Parathyroid adenoma (tissue), 2 donors: ENCODE results near the gene MYO18B.

Experiments
- H2AFZ ChIP-seq: fragments of 300-600 bp; sonication (generic); one replicate; pipeline ENCODE4 v1.7.0; 2017; ENCODE audit warnings: antibody characterized with exemption, mild to moderate bottlenecking
- H3K27ac ChIP-seq: fragments of 300-600 bp; sonication (generic); one replicate; pipeline ENCODE4 v1.7.0; 2017
- H3K27me3 ChIP-seq: fragments of 300-600 bp; sonication (generic); one replicate; pipeline ENCODE4 v1.7.0; 2017; ENCODE audit warnings: low read length; ENCODE audit not compliant: control insufficient read depth, insufficient read depth
- H3K36me3 ChIP-seq: fragments of 300-600 bp; sonication (generic); one replicate; pipeline ENCODE4 v1.7.0; 2017; ENCODE audit warnings: low read length; ENCODE audit not compliant: control insufficient read depth, insufficient read depth
- H3K4me1 ChIP-seq: fragments of 300-600 bp; sonication (generic); one replicate; pipeline ENCODE4 v1.7.0; 2017; ENCODE audit warnings: control low read depth
- H3K4me2 ChIP-seq: fragments of 300-600 bp; sonication (generic); one replicate; pipeline ENCODE4 v1.7.0; 2017; ENCODE audit warnings: low read length
- H3K4me3 ChIP-seq: fragments of 300-600 bp; sonication (generic); one replicate; pipeline ENCODE4 v1.7.0; 2017; ENCODE audit warnings: low read depth, low read length
- H3K79me2 ChIP-seq: fragments of 300-600 bp; sonication (generic); one replicate; pipeline ENCODE4 v1.7.0; 2017; ENCODE audit warnings: control low read depth
- H3K9ac ChIP-seq: fragments of 300-600 bp; sonication (generic); one replicate; pipeline ENCODE4 v1.7.0; 2017; ENCODE audit warnings: mild to moderate bottlenecking
- H3K9me3 ChIP-seq: fragments of 300-600 bp; sonication (generic); one replicate; pipeline ENCODE4 v1.7.0; 2017; ENCODE audit warnings: low read length; ENCODE audit not compliant: control insufficient read depth
- CTCF ChIP-seq: fragments of 300-600 bp; sonication (generic); IDR thresholded peaks from one replicate; pipeline ENCODE4 v1.7.0; 2017; ENCODE audit warnings: antibody characterized with exemption, mild to moderate bottlenecking
- donor health status: primary hyperparathyroidism.

The MYO18B gene

GRCh38 chr22:25930788-25931310, 188.9 kb downstream of the MYO18B start:
- H3K27ac ChIP-seq: no peak overlapping the region
- H3K9ac ChIP-seq: no peak overlapping the region
- no peaks in the 10 kb centered on the region for H3K9me3 ChIP-seq
- no peaks in the 10 kb centered on the region for H3K36me3 ChIP-seq
- no peak overlapping the region for H3K4me3 ChIP-seq
- H3K4me2 ChIP-seq: no peak overlapping the region
- no peak overlapping the region for H2AFZ ChIP-seq
- H3K27me3 ChIP-seq: no peaks in the 10 kb centered on the region
- H3K4me1 ChIP-seq: no peaks in the 10 kb centered on the region
- no peaks in the 10 kb centered on the region for H3K79me2 ChIP-seq
- no peak for TF ChIP-seq CTCF

DNA sequence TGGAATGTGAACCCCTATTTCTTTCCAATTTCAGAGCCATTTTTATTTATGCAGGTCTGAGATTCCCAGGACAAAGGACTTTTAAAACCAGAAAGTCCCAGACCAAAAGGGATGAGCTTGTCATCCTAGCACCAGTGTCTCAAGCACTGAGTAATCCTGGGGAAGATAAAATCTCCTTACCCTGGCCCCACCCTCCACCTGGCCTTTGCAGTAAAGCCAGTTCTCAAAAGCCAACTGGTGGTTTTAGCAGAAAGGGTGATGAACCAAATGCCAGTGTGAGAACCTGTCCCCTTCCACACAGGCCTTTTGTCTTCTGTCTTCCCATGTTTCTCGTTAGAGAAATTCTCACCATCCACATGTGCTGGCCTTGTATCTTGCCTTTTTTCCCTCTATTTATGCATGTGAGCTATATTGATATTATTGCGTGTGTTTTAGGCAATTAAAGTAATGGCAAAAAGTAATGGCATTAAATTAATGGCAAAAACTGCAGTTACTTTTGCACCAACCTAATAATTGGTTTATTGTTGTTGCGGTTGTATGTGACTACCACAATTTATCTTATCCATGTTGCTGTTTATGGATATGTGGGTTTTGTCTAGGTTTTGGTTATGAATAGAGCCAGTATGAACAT, 191.3 kb downstream of the MYO18B start:
- H3K4me2 ChIP-seq: no peak overlapping the region
- no peak overlapping the region for H3K4me3 ChIP-seq
- H3K4me1 ChIP-seq: no peaks in the 10 kb centered on the region
- no peaks in the 10 kb centered on the region for H3K27me3 ChIP-seq
- no peaks in the 10 kb centered on the region for H3K36me3 ChIP-seq
- H2AFZ ChIP-seq: no peak overlapping the region
- no peaks in the 10 kb centered on the region for H3K9me3 ChIP-seq
- no peak overlapping the region for H3K27ac ChIP-seq
- no peaks in the 10 kb centered on the region for H3K79me2 ChIP-seq
- no peak for TF ChIP-seq CTCF
- H3K9ac ChIP-seq: no peak overlapping the region

DNA sequence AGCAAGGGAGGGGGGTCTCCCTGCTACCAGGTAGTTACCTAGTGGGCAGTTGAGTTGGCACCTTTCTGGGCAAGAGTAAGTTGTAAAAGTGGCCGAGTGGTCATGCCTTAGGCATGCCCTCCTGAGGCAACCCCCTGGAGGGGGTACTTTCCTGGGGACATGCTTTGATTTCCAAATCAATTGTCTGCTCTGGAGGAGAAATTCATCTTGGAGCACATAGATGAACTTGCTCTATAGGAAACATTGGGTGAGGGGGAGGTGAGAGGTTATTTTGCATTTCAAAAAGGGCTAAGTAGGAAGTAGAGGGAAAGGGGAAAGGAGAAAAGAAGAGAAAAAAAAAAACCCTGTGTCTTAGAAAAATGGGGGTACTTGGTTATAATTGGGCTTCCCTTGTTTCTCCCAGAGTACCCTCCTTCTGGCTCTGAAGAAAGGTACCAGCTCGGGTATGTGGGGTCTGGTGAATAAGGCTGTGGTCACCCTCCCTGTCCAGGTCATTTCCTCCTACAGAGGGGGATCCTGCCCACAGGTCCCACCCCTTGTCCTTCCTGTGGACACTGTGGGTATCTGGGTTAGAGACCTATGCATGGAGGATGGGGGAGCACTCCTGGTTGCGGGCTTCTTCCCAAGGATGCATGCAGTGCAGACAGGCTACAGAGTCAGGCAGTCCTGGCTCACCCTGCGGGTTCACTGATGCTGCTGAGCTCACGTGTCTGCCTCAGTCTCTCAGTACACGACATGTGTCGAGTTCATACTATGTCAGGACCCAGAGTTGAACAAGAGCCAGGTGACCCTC, 193.5 kb downstream of the MYO18B start:
- H3K27me3 ChIP-seq: no peaks in the 10 kb centered on the region
- no peaks in the 10 kb centered on the region for H3K79me2 ChIP-seq
- H3K9ac ChIP-seq: no peak overlapping the region
- H3K36me3 ChIP-seq: no peaks in the 10 kb centered on the region
- no peaks in the 10 kb centered on the region for H3K9me3 ChIP-seq
- H2AFZ ChIP-seq: no peak overlapping the region
- TF ChIP-seq CTCF: no peak
- H3K4me3 ChIP-seq: no peak overlapping the region
- no peak overlapping the region for H3K27ac ChIP-seq
- H3K4me2 ChIP-seq: no peak overlapping the region
- H3K4me1 ChIP-seq: no peaks in the 10 kb centered on the region

DNA sequence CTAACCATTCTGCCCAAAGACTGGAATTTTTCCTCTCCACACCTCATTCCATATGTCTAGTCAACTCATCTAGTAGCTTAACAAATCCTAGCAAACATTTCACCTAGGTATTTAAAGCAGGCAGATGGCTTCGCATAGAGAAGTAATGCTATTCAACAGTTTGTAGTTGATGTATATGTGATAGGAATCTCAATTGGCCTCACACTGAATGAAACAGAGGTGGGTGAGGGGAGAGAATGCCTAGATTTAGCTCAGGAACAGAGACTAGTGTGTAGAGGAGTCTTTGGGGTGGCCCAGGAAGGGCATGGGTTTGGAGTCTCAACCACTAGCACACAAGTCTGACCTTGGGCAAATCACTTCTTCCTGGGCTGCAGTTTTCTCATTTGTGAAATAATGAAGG, 196.2 kb downstream of the MYO18B start:
- Histone ChIP-seq H2AFZ (no peak overlapping the region), H3K79me2 (no peaks in the 10 kb centered on the region), H3K4me1 (no peaks in the 10 kb centered on the region), H3K9ac (no peak overlapping the region), H3K27me3 (no peaks in the 10 kb centered on the region), H3K9me3 (no peaks in the 10 kb centered on the region), H3K36me3 (no peaks in the 10 kb centered on the region), H3K27ac (no peak overlapping the region), H3K4me2 (no peak overlapping the region), H3K4me3 (no peak overlapping the region)
- TF ChIP-seq CTCF: no peak
